Pancreas (tissue), 10 donors: ENCODE data around the gene RHEBL1. TPM values are rescaled to one million over a fixed set of nuclear protein-coding genes. Genes with fewer than 3 reads are reported as not detected.

ENCODE experiments used
- ATAC-seq, 4 donors: fragments of 200-7000 bp; cut with Tn5 transposase; one replicate each; pipeline versions ENCODE4 v1.8.0 to v1.9.1; 2020; ENCODE audit warnings: mild to moderate bottlenecking in 4 of 4, moderate library complexity in 4 of 4
- DNase-seq, 6 donors: peaks; one replicate each; pipeline ENCODE4 v3.0.0-alpha.2; 2020
- FAIRE-seq: peaks from 2 replicates; lab custom pipeline; 2012; peaks lifted over from hg19 to GRCh38; lab: Jason Lieb, UNC
- H3K27ac ChIP-seq, 4 donors: fragments of 200-600 bp; sonication (generic); 1 replicate in 3 of 4; 2 replicates in 1 of 4; pipeline versions ENCODE4 v1.5.0 to v1.8.0; 2020
- H3K27me3 ChIP-seq, 4 donors: fragments of 200-600 bp; one replicate each; pipeline ENCODE4 v1.8.0; 2021
- H3K36me3 ChIP-seq, 3 donors: fragments of 200-600 bp; sonication (generic) in 1 of 3; one replicate each; pipeline versions ENCODE4 v1.5.0 to v1.8.0; 2020 to 2021
- H3K4me1 ChIP-seq, 3 donors: fragments of 200-600 bp; one replicate each; pipeline ENCODE4 v1.8.0; 2021
- H3K4me3 ChIP-seq, 4 donors: fragments of 200-600 bp; sonication (generic) in 2 of 4; one replicate each; pipeline versions ENCODE4 v1.5.0 to v1.8.0; 2020 to 2021
- H3K9me3 ChIP-seq, 4 donors: fragments of 200-600 bp; one replicate each; pipeline ENCODE4 v1.8.0; 2021
- WGBS, 2 donors: extraction: QIAGEN DNeasy Blood & Tissue Kit; methylation state at CpG; one replicate each; pipeline ENCODE4 v1.1.7; 2013; 5-methylcytosine and 5-hydroxymethylcytosine counted together
- intact Hi-C, 3 donors: fragments of 100-400 bp; cut with DNase I; formaldehyde crosslinking; loops; one replicate each; pipeline versions ENCODE4 v1.11.1 to v1.14.2; 2022
- polyA plus RNA-seq, 2 donors: library from polyadenylated mRNA; stranded (reverse); fragments of 200-250 nt; gene quantifications; one replicate each; pipeline ENCODE4 v1.2.3, GENCODE V29; 2013
- total RNA-seq, 6 donors: library from RNA; stranded (reverse); fragmentation: NEBNext Ultra II Directional in 4 of 6; extraction: Animal tissue kit (Norgen Biotek cat#: 25700) in 4 of 6; gene quantifications; one replicate each; pipeline versions ENCODE4 v1.2.1 to v1.2.4, GENCODE V29; 2021 to 2023
- TF ChIP-seq, protein P1 (sequence below), 4 donors: fragments of 200-600 bp; sonication (generic) in 3 of 4; IDR thresholded peaks; one replicate each; pipeline versions ENCODE4 v1.5.0 to v1.8.0; 2021; ENCODE audit warnings: antibody characterized with exemption in 4 of 4
- donor health status: healthy with polysubstance abuse.
- donor health status: DM: no; HTN: no; CAD: no; lungs with moderate emphysema.
- donor health status: DM: no; HTN: no; CAD: no.
- donor health status: control.
- donor health status: control.
- donor health status: Bipolar disorder and iron deficiency.
- donor health status: DM: yes; HTN: yes; CAD: no.
- donor health status: DM: no; HTN: no; CAD: no.
- donor health status: DM: no; HTN: no; CAD: no.
- donor health status: DM: yes; HTN: yes; CAD: no.

The RHEBL1 gene
- total and polyA plus RNA-seq, 8 donors = 0.14 to 0.63 (median 0.25) TPM; not detected in 3

DNA sequence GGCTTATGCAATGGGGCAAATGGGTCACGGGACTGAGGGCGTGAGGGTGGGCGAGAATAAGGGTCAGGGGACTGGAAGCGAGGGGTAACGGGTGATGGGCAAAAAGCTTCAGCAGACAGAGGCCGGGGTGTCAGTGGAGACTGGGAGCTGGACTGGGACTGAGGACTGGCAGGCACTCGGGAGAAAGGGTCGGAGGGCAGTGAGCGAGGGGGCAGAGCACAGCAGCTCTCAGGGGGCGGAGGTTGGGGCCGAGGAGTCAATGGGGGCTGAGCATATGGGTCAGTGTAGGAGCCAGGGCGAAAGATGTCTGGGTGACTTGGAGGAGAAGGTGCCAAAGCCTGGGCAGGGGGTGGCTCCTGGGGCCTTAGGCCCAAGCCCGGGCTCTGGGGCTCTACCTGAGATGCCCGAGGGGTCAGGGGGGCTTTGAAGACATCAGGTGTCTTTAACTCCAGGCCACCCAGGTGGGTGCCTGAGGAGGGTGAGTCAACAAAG is 29.4 kb downstream of the RHEBL1 start:
- FAIRE-seq = no peak
- ATAC-seq = no peak

DNA sequence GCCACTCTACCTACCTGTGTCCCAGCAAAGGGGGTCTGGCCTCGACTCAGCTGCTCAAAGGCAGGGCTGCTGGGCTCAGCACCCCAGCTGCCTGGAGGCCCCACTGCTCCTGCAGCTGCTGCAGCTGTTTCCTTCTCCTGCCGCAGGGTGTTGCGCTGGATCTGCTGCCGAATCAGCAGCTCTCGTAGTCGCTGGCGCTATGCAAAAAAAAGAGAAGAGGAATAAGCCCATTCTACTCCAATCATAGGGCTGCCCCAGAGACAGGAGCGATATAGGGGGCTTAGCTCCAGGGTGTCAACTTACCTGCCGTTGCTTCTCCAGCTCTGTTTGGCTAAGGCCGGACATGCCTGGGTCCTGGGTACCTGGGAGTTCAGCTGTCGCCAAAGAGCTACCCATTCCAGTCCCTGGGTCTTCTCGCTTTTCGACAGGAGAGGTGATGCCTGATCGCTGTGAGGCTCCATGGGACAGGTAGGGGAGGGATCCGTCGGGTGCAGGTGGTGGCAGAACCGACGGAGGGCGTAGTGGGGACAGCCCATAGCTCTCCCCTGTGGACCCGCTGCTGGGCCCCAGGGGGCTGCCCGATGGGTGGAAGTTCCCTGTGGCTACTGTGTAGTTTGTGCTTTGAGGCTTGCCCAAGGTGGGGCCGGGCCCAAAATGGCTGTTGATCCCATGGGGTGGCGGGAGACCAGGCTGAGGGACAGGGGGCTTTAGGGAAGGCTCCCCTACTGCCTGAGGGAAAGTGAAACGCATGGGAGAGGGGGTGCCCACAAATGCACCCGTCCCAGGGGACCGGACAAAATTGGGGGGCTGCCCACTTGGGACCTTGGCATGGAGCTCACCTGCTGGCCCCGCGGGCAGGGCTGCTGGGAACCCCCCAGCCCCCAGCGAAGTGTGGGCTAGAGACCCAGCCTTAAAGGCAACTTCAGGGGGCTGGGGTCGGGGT is 30.1 kb downstream of the RHEBL1 start:
- DNase-seq = peak in 1 of 6 donors; percentile 67
- WGBS, 2 donors = 92 to 94% methylated on average over 30 of the region's 30 CpGs
- no peak for ATAC-seq
- no peak for FAIRE-seq
- H3K4me1 ChIP-seq = no peaks in the 10 kb centered on the region
- H3K4me3 ChIP-seq = no peak overlapping the region
- no peaks in the 10 kb centered on the region for H3K27me3 ChIP-seq
- intact Hi-C loops = no loop called here
- H3K36me3 ChIP-seq = peaks cover 22 to 70% (median 44%) of the 10 kb centered on the region in 3 donors
- TF ChIP-seq, protein P1, sequence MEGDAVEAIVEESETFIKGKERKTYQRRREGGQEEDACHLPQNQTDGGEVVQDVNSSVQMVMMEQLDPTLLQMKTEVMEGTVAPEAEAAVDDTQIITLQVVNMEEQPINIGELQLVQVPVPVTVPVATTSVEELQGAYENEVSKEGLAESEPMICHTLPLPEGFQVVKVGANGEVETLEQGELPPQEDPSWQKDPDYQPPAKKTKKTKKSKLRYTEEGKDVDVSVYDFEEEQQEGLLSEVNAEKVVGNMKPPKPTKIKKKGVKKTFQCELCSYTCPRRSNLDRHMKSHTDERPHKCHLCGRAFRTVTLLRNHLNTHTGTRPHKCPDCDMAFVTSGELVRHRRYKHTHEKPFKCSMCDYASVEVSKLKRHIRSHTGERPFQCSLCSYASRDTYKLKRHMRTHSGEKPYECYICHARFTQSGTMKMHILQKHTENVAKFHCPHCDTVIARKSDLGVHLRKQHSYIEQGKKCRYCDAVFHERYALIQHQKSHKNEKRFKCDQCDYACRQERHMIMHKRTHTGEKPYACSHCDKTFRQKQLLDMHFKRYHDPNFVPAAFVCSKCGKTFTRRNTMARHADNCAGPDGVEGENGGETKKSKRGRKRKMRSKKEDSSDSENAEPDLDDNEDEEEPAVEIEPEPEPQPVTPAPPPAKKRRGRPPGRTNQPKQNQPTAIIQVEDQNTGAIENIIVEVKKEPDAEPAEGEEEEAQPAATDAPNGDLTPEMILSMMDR (IDR thresholded peaks at IDR 0.05) = no peak
- H3K27ac ChIP-seq = no peak overlapping the region
- no peaks in the 10 kb centered on the region for H3K9me3 ChIP-seq

More for the DNA sequence above, 29.4 kb downstream of the RHEBL1 start:
- intact Hi-C loops = no loop called here
- 92 to 94% methylated on average over 14 of the region's 14 CpGs for WGBS, 2 donors
- no peak overlapping the region for H3K4me3 ChIP-seq
- H3K36me3 ChIP-seq = peaks cover 23 to 77% (median 49%) of the 10 kb centered on the region in 3 donors
- no peak overlapping the region for H3K27ac ChIP-seq
- H3K9me3 ChIP-seq = no peaks in the 10 kb centered on the region
- DNase-seq = peak in 1 of 6 donors; percentile 54
- TF ChIP-seq, protein P1 (IDR thresholded peaks at IDR 0.05) = no peak
- no peaks in the 10 kb centered on the region for H3K27me3 ChIP-seq
- H3K4me1 ChIP-seq = no peaks in the 10 kb centered on the region

DNA sequence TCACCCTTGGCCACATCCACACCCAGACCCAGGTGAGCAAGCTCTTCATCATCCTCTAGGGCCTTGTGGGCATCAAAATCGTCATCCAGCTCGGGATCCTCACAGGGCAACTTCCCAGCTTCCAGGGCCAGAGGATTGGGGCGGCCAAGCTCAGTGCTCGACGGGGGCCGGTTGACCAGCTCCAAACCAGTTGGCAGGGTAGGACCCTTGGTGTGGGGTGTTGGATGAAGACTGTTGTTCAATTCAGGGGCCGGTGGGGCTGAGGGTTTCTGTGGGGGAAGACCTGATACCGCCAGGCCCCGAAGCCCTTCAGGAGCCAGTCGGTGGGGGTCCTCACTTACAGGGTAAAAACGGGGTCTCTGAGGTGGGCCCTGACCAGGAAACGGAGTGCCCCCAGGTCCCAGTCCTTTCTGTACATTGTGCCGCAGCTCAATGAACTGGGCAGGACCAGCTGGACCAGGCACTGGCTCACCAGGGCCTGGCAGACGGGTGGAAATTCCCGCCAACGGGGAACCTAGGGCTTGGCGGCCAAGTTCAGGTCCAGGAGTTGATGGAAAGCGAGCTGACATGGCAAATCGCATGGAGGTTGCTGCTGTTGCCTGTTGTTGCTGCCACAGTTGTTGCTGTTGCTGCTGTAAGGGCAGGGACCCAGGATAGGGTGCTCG is 31.4 kb downstream of the RHEBL1 start:
- no peak for FAIRE-seq
- Histone ChIP-seq H3K36me3 (peaks cover 20 to 67% (median 33%) of the 10 kb centered on the region in 3 donors), H3K4me1 (no peaks in the 10 kb centered on the region), H3K9me3 (no peaks in the 10 kb centered on the region), H3K27ac (no peak overlapping the region), H3K4me3 (no peak overlapping the region), H3K27me3 (no peaks in the 10 kb centered on the region)
- TF ChIP-seq, protein P1 (IDR thresholded peaks at IDR 0.05) = no peak
- WGBS, 2 donors = 88 to 91% methylated on average over 20 of the region's 20 CpGs
- no peak for DNase-seq
- intact Hi-C loops = no loop called here
- no peak for ATAC-seq

DNA sequence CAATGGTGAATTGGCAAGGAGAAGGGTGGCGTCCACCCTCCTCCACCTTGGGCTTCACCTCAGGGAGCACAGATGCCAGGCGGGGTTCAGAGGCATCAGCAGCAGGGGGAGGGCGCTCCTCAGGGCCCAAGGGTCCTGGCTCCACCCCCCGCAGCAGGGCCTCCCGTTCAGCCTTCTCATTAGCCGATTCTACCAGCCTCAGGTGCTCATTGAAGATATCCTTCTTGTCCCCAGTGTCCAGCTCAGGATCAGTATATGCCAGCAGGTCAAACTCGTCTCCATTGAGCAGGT is 31.9 kb downstream of the RHEBL1 start:
- Histone ChIP-seq H3K27me3 (no peaks in the 10 kb centered on the region), H3K9me3 (no peaks in the 10 kb centered on the region), H3K36me3 (peaks cover 20 to 67% (median 27%) of the 10 kb centered on the region in 3 donors), H3K4me1 (no peaks in the 10 kb centered on the region), H3K4me3 (no peak overlapping the region), H3K27ac (no peak overlapping the region)
- ATAC-seq (no peak), DNase-seq (no peak), FAIRE-seq (no peak)
- 90 to 92% methylated on average over 7 of the region's 7 CpGs for WGBS, 2 donors
- intact Hi-C loops = no loop called here
- TF ChIP-seq, protein P1 (IDR thresholded peaks at IDR 0.05) = no peak
